GM18499 (cell line): ENCODE data around the gene SASH3.
"Not testable (repeated sequence)": the region's sequence is repeated elsewhere in the genome, so short reads cannot be mapped to it uniquely, and the experiment has no call there.

Experiments used
- ATAC-seq: cut with Tn5 transposase; IDR thresholded peaks from one replicate; pipeline ENCODE4 v1.9.1; 2021; ENCODE audit warnings: moderate number of reproducible peaks; ENCODE audit not compliant: insufficient read depth, unreplicated experiment

The SASH3 gene

DNA sequence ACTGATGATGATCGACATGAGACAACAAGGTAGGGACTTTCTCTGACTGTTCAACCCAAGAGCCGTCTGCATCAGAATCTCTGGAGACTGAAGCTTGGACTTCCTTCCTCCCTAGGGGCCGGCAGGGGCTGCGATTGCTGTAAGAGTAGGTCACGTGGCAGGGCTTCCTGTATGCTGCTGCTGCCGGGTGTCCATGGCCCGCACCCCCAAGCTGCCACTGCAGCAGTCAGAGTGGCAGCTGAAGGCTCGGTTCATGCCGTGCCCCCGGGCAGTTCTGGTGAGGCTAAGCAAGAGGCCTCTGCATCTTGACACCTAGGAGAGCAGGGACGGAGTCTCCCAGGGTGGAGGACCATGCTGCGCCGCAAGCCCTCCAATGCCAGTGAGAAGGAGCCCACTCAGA lies at the start of gene SASH3:
Gene SASH3, plus strand, starts transcription at position 203 of the 400 bp plus-strand sequence. Its CDS starts 149 bp downstream, at position 352.
- ATAC-seq, result peak; percentile 20

DNA sequence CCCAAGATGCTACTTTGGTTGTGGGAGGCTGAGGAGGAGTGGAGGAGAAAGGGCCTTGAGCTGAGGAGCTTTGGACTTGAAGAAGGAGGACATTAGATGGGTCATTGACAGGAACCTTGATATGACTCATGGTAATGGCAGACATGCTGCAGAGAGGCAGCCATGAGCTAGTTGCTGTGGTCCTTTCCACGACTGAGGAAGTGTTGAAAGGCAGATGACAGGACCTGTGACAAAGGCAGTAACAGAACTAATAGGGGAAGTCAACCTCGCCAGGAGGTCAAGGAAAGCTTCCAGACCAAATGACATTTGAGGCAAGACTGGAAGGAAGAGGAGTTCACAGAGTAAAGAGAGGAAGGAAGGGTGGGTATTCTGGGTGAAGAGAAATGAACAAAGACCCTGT lies 48.5 kb upstream of the SASH3 start:
- ATAC-seq, result no peak

GRCh38 chrX:129732857-129733256 lies 46.9 kb upstream of the SASH3 start:
- no peak for ATAC-seq

DNA sequence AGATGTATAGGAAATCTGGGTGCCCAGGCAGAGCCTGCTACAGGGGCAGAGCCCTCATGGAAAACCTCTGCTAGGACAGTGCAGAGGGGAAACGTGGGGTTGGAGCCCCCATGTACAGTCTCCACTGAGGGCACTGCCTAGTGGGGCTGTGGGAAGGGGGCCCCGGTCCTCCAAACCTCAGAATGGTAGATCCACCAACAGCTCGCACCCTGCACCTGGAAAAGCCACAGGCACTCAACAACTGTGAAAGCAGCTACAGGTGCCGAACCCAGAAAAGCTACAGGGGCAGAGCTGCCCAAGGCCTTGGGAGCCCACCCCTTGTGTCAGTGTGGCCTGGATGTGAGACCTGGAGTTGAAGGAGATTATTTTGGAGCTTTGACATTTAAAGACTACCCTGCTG lies 46.4 kb upstream of the SASH3 start:
- ATAC-seq, result no peak

- ATAC-seq, result no peak
Observed at GRCh38 chrX:129736491-129736890, 43.3 kb upstream of the SASH3 start.

GRCh38 chrX:129737916-129738315 lies 41.8 kb upstream of the SASH3 start:
- no peak for ATAC-seq

- ATAC-seq, result no peak
Observed at GRCh38 chrX:129738466-129739308, 41.1 kb upstream of the SASH3 start, which contains the start of gene XPNPEP2. Gene XPNPEP2, plus strand, starts transcription at chrX:129738979. Its CDS starts 235 bp downstream, at chrX:129739214.

GRCh38 chrX:129739578-129739977 lies 40.2 kb upstream of the SASH3 start:
- no peak for ATAC-seq

- ATAC-seq, result no peak
Observed at GRCh38 chrX:129741880-129742758, 37.6 kb upstream of the SASH3 start.

DNA sequence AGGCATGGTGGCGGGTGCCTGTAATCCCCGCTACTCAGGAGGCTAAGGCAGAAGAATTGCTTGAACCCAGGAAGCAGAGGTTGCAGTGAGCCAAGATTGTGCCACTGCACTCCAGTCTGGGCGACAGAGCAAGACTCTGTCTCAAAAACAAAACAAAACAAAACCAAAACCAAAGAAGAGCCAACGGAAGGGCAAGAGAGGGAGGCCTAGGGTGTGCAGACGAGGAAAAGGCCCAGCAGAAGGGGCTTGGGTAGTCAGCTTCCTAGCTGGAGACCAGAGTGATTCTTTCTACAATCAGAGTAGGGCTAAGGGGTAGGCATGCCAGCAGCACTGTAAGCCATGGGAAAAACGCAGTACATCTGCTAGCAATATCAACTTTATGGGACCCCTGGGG lies 37.0 kb upstream of the SASH3 start:
- not testable (repeated sequence) for ATAC-seq

DNA sequence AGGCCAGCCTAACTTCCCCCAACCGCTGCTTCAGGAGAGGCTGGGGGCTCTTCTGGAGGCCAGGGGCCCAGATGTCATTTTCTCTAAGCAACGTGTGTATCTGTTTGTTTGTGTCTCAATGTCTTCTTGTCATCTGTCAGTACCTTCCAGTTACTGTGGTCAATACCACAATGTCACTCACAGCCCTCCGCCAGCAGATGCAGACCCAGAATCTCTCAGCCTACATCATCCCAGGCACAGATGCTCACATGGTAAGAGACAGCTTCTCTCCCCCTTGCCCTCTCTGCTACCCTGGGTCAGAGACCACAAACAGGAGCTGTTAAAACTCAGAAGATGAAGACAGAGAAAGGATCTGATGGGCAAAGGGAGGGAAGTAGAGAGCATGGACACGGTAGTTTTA lies 35.9 kb upstream of the SASH3 start:
- no peak for ATAC-seq

- ATAC-seq, result no peak
Observed at GRCh38 chrX:129744861-129745321, 34.9 kb upstream of the SASH3 start.

- no peak for ATAC-seq
Observed at GRCh38 chrX:129746557-129747470, 32.9 kb upstream of the SASH3 start.

GRCh38 chrX:129747533-129747932 lies 32.2 kb upstream of the SASH3 start:
- no peak for ATAC-seq

DNA sequence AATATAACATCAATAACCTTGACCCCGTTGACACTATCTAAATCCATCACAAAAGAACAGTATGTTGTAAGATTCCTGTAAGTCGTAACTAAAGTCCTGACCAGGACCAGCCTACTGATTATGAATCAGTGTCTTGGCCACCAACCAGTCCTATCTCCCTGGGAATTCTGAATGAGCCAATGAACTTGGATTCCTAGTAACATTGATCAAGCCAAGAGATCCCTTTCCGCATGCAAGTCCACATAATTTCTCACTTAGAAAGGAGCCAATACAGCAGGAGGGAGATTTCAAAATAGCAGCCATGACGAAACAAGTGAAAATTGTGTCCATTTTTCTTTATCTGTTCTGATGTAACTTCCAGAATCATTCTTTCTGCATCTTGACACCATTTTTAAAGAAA lies 31.4 kb upstream of the SASH3 start:
- ATAC-seq, result no peak

DNA sequence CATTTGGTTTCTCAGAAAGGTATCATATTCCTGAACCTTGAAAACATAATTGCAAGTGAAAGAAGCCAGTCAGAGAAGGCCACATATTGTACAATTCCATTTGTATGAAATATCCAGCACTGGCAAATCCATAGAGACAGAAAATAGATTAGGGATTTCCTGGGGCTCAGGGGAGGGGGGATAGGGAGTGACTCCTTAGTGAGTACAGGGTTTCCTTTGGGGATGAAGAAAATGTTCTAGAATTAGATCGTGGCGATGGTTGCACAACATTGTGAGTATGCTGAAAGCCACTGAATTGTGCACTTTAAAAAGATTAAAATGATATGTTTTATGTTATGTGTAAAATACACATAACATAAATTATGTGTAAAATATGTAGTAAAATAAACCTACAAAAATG lies 30.7 kb upstream of the SASH3 start:
- no peak for ATAC-seq

GRCh38 chrX:129750971-129751370 lies 28.8 kb upstream of the SASH3 start:
- no peak for ATAC-seq

DNA sequence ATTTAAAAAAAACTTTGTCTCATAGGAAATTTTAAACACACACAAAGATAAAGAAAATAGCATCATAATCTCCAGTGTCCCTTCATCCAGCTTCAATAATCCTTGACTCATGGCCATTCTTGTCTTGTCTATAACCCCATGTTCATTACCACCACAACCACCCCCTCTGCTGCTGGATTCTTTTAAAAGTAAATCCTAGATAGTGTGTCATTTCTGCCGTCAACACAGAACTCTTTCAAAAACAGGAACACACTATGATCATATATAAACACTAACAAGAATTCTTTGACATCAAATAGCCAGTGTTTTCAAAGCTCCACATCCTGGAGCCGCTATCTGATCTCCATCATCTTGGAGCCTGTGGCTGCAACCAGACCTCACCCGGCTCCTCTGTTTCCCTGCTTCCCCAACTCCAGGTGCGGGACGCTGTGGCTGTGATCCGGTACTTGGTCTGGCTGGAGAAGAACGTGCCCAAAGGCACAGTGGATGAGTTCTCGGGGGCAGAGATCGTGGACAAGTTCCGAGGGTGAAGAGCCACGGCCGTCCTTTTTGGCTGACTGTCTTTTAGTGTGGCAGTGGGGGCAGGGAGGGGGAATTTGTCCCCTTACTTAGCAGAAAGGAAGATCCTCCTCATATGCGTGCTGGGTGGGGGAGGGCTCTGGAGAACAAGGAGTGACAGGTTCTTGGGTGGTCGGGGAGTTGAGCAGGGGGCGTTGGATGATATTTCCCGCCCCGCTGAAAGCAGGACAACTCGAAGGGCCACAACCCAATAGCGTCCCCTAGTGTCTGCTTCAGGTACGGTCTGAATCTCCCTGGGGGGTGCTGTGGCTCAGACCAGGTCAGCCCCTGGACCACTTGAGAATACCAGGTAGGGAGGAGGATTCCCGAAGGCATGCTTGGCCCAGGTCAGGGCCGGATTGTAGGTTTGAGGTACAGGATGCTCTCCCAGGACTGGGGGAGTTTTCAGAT lies 25.4 kb upstream of the SASH3 start:
- ATAC-seq, result no peak
